ENCODE measurements around the gene LAMB1.

- TF ChIP-seq, protein P1, sequence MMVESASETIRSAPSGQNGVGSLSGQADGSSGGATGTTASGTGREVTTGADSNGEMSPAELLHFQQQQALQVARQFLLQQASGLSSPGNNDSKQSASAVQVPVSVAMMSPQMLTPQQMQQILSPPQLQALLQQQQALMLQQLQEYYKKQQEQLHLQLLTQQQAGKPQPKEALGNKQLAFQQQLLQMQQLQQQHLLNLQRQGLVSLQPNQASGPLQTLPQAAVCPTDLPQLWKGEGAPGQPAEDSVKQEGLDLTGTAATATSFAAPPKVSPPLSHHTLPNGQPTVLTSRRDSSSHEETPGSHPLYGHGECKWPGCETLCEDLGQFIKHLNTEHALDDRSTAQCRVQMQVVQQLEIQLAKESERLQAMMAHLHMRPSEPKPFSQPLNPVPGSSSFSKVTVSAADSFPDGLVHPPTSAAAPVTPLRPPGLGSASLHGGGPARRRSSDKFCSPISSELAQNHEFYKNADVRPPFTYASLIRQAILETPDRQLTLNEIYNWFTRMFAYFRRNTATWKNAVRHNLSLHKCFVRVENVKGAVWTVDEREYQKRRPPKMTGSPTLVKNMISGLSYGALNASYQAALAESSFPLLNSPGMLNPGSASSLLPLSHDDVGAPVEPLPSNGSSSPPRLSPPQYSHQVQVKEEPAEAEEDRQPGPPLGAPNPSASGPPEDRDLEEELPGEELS (CRISPR knock-in tag; IDR thresholded peaks at IDR 0.05): no peak
- TF ChIP-seq, protein P2, sequence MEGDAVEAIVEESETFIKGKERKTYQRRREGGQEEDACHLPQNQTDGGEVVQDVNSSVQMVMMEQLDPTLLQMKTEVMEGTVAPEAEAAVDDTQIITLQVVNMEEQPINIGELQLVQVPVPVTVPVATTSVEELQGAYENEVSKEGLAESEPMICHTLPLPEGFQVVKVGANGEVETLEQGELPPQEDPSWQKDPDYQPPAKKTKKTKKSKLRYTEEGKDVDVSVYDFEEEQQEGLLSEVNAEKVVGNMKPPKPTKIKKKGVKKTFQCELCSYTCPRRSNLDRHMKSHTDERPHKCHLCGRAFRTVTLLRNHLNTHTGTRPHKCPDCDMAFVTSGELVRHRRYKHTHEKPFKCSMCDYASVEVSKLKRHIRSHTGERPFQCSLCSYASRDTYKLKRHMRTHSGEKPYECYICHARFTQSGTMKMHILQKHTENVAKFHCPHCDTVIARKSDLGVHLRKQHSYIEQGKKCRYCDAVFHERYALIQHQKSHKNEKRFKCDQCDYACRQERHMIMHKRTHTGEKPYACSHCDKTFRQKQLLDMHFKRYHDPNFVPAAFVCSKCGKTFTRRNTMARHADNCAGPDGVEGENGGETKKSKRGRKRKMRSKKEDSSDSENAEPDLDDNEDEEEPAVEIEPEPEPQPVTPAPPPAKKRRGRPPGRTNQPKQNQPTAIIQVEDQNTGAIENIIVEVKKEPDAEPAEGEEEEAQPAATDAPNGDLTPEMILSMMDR (IDR thresholded peaks at IDR 0.05): no peak
- TF ChIP-seq, protein P3, sequence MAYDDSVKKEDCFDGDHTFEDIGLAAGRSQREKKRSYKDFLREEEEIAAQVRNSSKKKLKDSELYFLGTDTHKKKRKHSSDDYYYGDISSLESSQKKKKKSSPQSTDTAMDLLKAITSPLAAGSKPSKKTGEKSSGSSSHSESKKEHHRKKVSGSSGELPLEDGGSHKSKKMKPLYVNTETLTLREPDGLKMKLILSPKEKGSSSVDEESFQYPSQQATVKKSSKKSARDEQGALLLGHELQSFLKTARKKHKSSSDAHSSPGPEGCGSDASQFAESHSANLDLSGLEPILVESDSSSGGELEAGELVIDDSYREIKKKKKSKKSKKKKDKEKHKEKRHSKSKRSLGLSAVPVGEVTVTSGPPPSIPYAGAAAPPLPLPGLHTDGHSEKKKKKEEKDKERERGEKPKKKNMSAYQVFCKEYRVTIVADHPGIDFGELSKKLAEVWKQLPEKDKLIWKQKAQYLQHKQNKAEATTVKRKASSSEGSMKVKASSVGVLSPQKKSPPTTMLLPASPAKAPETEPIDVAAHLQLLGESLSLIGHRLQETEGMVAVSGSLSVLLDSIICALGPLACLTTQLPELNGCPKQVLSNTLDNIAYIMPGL (CRISPR knock-in tag; IDR thresholded peaks at IDR 0.05): no peak
- TF ChIP-seq SP1 (CRISPR knock-in tag; conservative IDR thresholded peaks at IDR 0.05): no peak
- no peak for TF ChIP-seq MAX (CRISPR knock-in tag; IDR thresholded peaks at IDR 0.05)
- TF ChIP-seq JUN (CRISPR knock-in tag; IDR thresholded peaks at IDR 0.05): no peak
Measured at GRCh38 chr7:108024538-108024937, 21.6 kb upstream of the LAMB1 start.
